H4 (cell line): ENCODE results near the gene KCNQ2. TPM values are rescaled to one million over a fixed set of nuclear protein-coding genes. Genes with fewer than 3 reads are reported as not detected.

Experiments used
- DNase-seq: peaks from one replicate; pipeline ENCODE4 v3.0.0-alpha.2; 2015; ENCODE audit warnings: low spot score
- total RNA-seq: library from RNA; depleted of rRNA; stranded (reverse); fragments of >200 nt; shearing (Covaris generic); gene quantifications from 2 replicates; pipeline ENCODE4 v1.2.3, GENCODE V29; 2014

Gene KCNQ2
- total RNA-seq, 1 experiment from 2014 or later = 6.6 TPM

DNA sequence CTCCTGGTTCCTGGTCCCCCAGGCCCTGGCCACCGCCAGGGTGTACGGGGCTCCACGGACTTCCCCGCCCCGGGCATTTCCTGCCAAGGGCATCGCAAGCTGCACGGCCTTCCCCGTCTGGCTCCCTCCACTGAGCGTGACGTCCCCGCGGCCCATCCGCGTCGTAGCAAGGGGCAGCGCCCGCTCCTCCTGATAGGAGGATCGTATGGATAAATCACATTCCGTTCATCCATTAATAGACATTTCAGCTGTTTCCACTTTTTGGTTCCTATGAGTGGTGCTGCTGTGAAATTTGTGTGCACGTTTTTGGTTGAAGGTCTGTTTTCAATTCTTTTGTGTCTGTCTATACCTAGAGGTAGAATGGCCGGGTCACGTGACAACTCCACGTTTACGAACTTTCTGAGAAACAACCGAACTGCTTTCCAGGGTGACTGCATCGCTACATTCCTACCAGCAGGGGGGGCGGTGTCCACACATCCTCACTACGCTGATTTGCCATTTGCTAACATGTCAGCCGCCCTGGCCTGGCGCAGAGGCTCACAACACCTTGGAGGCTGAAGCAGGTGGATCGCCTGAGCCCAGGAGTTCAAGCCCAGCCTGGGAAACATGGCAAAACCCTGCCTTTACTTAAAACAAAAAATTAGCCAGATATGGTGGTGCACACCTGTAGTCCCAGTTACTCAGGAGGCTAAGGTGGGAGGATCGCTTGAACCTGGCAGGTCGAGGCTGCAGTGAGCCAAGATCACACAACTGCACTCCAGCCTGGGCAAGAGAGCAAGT, 37.7 kb downstream of the KCNQ2 start:
- DNase-seq = peak; percentile 76

GRCh38 chr20:63433756-63434531, 38.5 kb downstream of the KCNQ2 start:
- no peak for DNase-seq

- DNase-seq = no peak
Measured at GRCh38 chr20:63433351-63433750, 39.1 kb downstream of the KCNQ2 start.

- no peak for DNase-seq
Measured at GRCh38 chr20:63432577-63433325, 39.7 kb downstream of the KCNQ2 start.

GRCh38 chr20:63431944-63432343, 40.5 kb downstream of the KCNQ2 start:
- DNase-seq = no peak

- DNase-seq = no peak
Measured at GRCh38 chr20:63430891-63431290, 41.6 kb downstream of the KCNQ2 start.

DNA sequence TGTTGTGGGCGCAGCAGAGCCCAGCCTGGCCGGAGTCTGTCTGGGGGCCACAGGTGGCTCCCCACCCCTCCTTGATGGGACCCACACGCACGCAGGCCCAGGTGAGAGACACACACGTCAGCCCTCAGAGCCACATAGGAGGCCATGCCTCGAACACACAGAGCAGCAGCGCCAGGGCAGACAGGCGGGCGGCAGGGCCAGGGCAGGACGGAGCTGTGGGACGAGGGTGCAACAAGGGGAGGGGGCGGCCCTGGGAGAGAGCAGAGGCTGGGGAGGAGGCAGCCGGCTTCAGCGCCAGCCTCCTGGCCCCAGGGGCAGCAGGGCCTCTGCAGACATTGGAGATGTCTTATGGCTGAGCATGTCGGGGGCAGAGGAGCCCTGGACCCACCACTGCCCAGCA, 42.5 kb downstream of the KCNQ2 start:
- DNase-seq = no peak

GRCh38 chr20:63428906-63429575, 43.4 kb downstream of the KCNQ2 start:
- no peak for DNase-seq

DNA sequence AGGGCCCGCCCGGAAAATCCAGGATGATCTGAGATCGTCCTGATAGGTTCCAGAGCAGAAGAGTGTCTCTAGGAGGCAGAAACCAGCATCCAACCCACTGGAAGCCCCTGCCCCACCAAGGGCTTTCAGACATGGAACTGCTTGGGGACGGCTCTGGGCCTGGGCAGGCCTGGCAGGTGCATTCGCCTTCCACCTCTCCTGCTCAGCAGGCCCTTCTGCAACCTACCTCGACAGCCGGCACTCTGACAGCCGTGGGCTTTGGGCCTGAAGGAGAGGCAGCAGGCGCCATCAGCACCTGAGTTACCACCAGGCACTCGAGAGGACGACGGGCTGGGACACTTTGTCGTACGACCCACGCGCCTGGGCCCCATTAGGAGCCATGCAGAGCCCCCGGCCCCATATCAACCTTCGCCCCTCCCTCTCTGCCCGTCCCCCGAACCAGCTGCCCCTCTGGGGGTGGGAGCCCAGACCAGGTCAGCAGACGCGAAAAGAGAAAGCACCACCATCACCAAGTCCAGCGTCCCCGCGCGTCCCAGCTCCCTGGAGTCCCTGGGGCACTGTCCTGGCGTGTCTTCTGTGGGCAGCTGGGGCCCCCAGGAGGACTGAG, 44.6 kb downstream of the KCNQ2 start:
- DNase-seq = no peak

DNA sequence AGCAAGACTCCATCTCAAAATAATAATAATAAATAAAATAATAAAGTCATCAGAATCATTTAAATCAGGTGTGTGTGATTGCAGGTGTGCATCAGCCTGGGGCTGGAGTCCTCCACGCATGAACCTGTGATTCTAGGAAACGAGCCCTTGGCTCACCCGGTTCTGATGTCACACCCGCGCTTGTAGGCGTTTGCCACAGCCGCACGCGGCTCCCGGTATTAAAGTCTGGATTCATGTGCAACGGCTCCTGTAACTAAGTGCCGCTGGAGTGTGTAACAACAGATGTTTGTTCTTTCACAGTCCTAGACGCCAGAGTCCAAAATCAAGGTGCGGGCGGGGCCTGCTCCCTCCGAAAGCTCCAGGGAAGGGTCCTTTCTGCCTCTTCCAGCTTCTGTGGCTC, 45.2 kb downstream of the KCNQ2 start:
- DNase-seq = no peak

GRCh38 chr20:63425846-63426485, 46.5 kb downstream of the KCNQ2 start:
- DNase-seq = no peak

GRCh38 chr20:63424613-63425012, 47.8 kb downstream of the KCNQ2 start:
- DNase-seq = no peak

DNA sequence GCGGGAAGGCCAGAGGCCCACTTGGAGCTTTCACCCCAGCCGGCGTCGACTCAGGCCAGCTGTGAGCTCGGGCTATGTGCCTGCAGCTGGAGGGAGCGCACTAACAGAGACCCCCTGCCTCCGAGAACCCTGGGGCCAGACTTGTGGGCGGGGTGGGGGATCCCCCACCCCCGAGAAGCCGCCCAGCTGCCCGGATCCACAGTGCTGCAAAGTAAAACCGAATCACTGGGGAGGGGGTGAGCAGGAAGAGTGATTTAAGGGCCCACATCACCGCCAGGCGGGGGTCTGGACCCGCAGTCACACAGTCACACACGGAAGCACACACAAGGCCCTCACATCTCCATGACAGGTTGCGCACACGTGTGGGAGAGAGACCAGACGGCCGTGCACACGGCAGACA, 48.7 kb downstream of the KCNQ2 start:
- no peak for DNase-seq

DNA sequence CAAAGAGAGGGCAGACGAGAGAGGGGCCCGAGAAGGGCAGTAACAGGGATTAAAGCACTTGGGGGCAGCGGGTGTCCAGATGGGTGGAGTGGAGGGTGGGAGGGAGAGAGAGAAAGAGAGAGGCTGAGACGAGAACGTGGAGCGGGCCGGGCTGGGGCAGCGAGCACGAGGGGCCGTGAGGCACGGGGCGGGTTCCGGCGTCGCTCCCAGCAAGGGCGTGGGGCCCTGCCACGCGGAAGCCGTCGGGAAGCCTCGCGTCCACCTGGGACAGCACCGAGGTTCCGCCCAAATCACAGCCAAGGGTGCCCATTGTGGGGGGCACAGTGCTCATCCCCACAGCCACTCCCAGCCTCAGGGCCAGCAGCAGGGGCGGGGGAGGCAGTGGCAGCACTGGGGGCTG, 49.8 kb downstream of the KCNQ2 start:
- DNase-seq = no peak

GRCh38 chr20:63421913-63422312, 50.5 kb downstream of the KCNQ2 start:
- DNase-seq = no peak

- no peak for DNase-seq
Measured at GRCh38 chr20:63421094-63421692, 51.3 kb downstream of the KCNQ2 start.

DNA sequence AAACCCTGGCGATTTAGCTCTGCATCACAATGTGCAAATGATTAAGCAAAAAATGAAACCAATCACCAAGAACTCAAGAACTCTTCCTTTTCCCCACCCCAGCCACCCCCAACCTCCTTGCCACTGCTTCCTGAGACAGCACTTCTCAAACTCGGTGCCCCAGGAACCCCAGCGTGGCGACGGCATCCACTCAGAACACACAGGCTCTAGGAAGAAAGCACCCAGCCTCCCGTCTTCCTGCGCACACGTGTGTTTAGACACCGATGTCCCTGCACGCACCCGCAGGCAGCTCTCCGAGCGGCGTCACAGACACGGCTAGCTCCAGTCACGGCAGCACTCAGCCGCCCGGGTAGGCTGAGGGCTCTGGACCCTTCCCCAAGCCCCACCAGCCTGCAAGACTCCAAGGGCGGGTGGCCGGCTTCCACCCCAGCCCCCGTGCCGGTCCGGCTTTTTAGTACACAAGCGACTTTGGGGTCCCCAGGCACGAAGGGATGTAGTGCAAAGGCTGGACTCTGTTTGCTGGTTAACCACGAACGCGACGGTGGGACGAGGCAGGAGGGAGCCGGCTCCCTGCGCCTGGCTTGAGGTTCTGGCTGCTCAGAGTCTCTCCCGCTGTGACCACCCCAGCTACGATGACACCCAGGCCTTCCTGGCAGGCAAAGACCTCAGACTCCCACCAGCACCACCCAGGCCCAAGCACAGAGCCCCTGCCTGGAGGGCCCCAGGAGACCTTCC, 51.9 kb downstream of the KCNQ2 start:
- DNase-seq = no peak

- DNase-seq = no peak
Measured at GRCh38 chr20:63419299-63419698, 53.2 kb downstream of the KCNQ2 start.

DNA sequence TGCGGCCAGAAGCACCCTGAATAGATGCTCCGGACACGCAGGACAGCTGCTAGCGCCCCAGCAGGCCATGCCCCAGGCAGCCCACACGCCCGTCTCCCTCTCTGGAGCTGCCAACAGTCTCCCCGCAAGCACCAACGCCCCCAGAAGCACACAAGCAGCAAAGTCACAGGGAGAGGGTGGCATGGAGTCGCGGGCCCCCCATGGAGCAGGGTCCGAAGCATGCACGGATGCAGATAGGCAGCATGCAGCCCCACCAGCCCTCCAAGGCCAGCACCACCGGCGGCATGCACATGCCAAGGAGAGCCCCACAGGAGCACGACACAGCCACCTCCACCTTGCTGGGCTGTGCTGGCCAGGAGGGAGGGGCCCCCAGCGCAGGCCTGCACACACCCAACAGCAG, 53.8 kb downstream of the KCNQ2 start:
- no peak for DNase-seq

GRCh38 chr20:63417738-63418120, 54.7 kb downstream of the KCNQ2 start:
- DNase-seq = no peak
